Urothelium cell line (cell line): ENCODE results near the gene DUSP10.

Experiments
- DNase-seq: peaks from one replicate; pipeline ENCODE4 v3.0.0; 2011; ENCODE audit warnings: low spot score, mixed read lengths
- FAIRE-seq: peaks from 2 replicates; lab custom pipeline; 2011; peaks lifted over from hg19 to GRCh38; lab: Jason Lieb, UNC

DUSP10 gene

DNA sequence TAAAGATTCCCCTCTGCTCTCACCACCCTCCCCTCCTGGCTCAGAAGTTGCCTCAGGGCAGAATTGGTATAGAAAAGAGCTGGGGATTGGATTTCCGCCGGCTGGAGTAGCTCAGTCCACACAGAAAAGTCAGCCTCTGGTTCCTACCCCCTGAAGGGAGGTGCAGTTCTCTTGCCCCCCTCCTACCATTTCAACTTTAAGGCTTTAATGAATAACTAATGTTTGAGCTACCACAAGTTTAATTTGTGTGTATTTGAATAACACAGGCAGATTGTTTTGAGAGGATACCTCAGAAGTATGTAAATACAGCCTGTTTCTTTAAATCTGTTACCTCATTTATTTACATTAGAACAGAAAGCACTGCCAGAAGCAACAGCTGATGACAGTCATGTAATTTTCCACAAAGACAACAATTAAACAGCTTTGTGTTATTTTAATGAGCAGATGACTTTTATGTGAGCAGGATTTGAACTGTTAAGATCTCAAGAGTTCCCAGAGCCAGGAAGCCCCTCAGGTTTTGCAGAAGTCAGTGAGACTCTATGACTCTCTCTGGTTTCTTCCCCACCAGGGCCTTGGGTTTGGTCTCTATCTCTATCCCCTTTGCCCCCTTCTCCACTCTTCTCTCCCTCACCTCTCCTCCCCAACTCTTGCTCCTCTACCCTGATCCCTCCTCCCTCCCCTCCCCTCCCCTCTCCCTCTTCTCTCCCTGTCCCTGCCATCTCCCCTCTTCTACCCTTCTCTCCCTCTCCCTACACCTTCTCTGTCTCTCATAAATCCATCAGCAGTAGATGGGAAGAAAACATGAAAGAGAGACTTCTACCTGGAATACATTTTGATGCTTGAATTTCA lies 26.3 kb downstream of the DUSP10 start:
- DNase-seq (no peak), FAIRE-seq (no peak)

DNA sequence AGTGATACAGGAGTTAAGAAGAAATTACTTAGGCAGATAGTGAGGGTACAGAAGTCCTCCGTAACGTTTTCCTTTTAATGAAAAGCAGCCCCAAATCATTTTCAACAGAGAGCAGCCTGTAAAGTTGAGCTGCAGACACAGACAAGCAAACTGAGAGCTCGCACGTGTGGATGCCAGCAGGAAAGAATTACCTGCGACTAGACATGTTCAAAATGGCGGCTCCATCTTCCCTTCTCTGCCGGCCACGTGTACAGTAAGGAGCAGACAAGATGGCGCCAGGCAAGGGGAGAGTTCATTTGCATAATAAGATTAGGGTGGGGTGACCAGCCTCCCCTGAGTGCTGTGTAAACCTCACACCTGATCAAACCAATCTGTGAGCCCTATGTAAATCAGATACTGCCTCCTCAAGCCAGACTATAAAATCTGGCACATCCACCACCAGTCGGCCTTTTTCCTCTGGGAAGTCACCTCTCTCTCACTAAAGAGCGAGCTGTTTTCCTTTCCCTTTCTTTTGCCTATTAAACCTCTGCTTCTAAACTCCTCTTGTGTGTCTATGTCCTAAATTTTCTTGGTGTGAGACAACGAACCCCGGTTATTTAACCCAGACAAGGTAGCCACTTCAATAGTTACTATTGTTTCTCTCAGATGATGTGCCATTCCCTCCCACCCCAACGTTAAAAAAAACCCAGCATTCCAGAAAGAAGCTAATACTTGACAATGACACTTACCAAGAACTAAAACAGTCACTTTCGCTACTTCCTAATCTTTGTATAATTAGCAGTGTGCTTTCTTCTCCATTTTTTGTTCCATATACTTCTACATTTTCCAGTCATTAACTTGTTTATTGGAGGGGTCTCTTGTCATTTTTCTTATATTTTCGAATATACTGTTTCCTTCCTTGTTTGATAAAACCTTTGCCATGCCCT lies 27.4 kb downstream of the DUSP10 start:
- FAIRE-seq: no peak

DNA sequence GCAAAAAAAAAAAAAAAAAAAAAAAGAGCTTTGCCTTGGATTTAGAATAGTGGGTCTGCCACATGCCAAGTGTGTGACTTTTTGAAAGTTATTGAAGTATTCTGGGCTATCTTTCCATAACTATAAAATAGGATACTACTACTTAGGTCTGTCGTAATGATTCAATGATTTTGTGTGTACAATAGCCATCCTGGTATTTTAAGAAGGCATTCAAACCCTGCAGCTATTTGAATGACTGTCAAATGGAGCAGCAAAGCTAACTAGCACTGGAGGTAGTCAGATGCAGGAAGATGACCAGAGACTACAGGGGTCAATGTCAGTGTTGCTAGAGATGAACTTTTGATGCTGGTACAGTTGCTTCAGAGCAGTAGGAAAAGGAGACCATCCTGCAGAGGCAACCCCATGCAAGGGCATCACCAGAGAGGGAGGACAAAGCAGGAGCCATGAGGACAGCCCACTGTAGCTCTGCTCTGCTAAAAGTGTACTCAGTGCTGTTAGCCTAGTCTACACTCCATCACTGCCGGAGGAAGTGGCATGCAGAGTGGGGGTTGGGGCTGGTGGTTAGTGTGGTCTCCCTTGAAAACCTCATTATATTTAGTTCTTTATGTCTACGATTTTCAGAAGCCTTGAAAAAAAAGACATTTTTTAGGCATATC lies 29.0 kb downstream of the DUSP10 start:
- FAIRE-seq: no peak
- DNase-seq: no peak

More for the DNA sequence above, 27.4 kb downstream of the DUSP10 start:
- no peak for DNase-seq

GRCh38 chr1:221712198-221712684 lies 29.6 kb downstream of the DUSP10 start:
- FAIRE-seq (no peak), DNase-seq (no peak)

GRCh38 chr1:221711656-221712055 lies 30.2 kb downstream of the DUSP10 start:
- no peak for FAIRE-seq
- DNase-seq: no peak

GRCh38 chr1:221711063-221711577 lies 30.8 kb downstream of the DUSP10 start:
- DNase-seq (no peak), FAIRE-seq (no peak)

DNA sequence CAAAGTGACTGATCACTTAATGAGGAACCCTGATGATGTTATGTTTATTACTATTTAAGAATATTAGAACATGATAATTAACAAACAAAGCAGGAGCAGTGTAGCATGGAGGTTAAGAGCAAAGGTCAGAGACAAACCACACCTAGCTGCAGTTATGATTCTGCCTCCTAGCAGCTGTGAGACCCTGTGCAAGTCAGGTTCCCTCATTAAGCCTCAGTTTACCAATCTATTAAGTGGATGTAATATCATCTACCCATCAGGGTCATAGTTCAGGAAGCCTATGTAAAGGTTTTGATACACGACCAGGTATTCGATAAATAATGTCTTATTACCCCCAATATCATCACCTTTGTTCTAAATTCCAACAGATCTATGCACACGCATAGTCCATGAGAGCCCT lies 32.0 kb downstream of the DUSP10 start:
- no peak for DNase-seq
- FAIRE-seq: no peak

DNA sequence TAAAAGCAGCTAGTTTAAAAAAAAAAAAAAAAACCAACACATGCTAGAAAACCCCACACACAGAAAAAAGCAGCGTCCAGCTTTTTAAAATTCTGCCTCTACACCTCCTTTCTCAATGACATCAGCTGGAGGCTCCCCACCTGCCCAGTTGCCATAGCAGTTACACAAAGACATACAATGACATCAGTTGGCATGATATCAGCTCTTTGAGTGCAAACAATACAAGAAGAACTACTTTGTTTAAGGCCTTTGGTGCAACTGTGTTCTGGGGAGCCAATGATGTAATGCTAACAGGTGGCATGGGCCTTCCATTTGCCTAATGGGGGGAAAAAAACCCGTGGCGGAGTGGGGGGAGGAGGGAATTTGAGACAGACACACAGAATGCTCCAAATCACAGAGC lies 32.9 kb downstream of the DUSP10 start:
- DNase-seq (peak; percentile 43), FAIRE-seq (no peak)

DNA sequence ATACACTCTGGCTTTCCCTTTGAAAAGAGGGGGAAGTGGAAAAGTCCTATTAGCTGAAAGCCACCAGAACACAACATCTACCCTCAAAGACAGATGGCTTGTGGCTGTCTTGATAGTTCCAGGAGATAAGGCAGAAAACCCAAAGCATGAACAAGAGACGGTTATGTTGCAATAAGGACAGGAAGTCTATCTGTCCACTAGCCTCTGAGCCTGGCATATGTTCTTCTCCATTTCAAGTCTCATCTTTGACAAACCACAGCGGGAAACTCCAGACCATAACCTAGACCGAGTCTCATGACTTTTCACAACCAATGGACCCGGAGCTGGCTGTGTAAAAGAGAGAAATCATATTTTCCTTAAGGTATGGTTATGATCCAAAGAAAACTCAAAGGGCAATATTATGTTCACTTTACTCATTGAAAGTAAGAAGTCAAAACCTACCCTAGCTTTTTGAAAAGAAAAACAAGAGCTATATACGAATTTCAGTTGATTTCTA lies 33.8 kb downstream of the DUSP10 start:
- FAIRE-seq (no peak), DNase-seq (no peak)

- FAIRE-seq: no peak
- no peak for DNase-seq
Observed at GRCh38 chr1:221706876-221707582, 34.9 kb downstream of the DUSP10 start.

DNA sequence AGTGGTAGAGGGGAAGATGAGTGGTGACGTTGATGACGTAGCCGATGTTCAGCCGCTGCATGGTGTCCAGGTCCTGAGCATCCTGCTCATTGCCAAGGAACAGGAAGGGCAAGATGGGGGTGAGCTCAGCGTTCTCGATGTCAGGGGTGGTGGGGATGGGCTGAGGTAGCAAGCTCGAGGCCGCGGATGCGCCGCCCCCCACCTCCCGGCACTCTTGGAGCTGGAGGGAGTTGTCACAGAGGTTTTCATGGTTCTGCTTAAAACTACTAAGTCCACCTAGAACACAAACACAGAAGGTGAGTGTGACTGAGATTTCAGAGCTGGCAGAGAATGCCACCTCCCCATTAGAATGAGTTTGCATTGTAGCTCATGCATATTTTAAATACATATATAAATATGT lies 35.7 kb downstream of the DUSP10 start:
- FAIRE-seq (no peak), DNase-seq (no peak)

DNA sequence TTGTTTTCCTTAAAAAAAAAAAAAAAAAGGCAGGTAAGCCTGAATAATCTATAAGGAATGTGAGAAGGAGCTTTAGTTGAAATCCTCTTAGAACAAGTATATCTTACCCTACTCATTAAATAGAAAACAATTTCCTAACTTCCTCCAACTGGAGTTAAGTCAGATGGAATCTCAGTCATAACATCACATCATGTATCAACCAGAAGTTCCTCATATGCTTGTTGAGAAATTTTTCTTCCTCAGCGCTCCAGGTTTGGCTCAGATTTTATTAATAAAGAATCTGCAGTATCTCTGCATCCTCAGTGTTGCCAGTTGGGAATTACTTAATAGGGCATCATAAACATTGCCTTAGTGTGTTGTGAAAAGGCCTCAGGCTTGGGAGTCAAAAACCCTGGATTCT lies 37.6 kb downstream of the DUSP10 start:
- FAIRE-seq: no peak
- DNase-seq: no peak

- no peak for DNase-seq
- no peak for FAIRE-seq
Observed at GRCh38 chr1:221701570-221702186, 40.2 kb downstream of the DUSP10 start.

DNA sequence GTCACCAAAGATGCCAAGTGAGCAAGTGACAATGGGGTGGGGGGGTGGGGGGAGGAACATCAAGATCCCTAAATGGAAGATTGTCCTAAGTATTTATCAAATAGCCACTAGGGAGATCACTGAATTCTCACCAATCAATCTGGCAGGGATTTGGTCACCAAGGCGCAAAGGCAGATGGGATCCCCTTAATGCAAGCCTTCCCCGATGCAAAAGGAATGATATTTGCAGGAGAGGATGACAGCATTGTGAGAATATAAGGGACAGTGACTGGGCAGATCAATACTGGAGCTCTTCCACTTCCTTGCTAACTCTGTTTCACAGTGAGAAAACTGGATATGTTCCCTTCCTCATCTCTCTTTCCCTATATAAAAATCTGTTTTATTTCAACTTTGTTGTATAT lies 40.9 kb downstream of the DUSP10 start:
- FAIRE-seq (no peak), DNase-seq (no peak)

DNA sequence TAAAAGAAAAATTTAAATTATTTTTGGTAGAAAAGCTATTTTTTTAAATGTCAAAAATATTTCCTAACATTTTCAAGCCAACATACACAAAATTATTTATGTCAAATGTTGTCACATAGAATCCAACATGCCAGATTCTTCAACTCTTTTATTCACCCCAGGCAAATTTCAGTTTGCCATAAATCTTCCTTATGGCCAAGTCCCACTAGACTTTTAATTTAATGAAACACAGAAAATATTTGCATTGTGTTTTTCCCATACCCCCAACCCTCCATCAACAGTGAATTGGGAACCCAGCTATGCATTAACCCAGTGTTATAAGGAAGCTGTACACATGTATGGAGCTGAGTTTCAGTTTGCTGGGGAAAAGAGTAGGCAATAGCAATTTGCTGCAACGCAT lies 41.4 kb downstream of the DUSP10 start:
- FAIRE-seq: no peak
- DNase-seq: no peak

GRCh38 chr1:221699978-221700519 lies 41.8 kb downstream of the DUSP10 start:
- FAIRE-seq: no peak

GRCh38 chr1:221699577-221699976 lies 42.3 kb downstream of the DUSP10 start:
- no peak for FAIRE-seq
- DNase-seq: no peak

More at GRCh38 chr1:221699978-221700519, 41.8 kb downstream of the DUSP10 start:
- no peak for DNase-seq

DNA sequence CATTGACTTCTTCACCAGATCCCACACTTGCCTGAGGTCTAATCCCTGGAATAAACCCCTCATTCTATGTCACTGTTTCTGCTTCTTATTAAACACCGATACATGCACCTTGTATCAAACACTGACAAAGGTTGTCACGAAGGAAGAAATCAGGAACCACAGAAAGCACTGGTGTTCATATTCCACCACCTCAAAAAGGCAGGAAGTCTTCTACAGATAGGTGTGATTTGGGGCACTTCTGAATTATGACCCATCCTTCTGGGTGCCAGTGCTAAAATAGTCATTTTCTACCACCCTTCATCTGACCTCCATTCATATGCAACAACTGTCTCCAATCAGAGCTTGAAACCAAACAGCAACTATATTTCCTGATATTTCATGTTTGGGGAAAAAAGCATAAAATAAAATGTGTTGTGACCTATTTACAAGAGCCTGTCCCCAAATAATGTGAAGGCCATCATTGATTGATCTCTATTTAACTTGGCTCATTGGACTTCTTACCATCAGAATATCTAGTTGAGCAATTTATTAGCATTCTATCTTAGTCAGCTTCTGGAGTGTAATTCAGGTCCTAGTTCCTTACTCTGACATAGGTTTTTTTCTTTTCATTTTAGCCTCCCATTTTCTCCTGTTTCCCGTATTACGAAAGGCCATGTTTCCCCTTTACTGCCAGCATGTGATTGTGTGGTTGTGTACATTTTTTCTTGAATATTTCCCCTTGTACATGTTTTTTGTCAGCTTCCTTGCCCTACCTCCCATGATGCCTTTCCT lies 43.1 kb downstream of the DUSP10 start:
- DNase-seq (no peak), FAIRE-seq (no peak)
